ENCODE results near the gene PIK3CD. TPM values are rescaled to one million over a fixed set of nuclear protein-coding genes. Genes with fewer than 3 reads are reported as not detected.
A peak's percentile ranks its signal among the peaks of the same experiment; 100 is the strongest.

PIK3CD gene
- total RNA-seq, 1 experiment from 2014 or later = 43.5 TPM

DNA sequence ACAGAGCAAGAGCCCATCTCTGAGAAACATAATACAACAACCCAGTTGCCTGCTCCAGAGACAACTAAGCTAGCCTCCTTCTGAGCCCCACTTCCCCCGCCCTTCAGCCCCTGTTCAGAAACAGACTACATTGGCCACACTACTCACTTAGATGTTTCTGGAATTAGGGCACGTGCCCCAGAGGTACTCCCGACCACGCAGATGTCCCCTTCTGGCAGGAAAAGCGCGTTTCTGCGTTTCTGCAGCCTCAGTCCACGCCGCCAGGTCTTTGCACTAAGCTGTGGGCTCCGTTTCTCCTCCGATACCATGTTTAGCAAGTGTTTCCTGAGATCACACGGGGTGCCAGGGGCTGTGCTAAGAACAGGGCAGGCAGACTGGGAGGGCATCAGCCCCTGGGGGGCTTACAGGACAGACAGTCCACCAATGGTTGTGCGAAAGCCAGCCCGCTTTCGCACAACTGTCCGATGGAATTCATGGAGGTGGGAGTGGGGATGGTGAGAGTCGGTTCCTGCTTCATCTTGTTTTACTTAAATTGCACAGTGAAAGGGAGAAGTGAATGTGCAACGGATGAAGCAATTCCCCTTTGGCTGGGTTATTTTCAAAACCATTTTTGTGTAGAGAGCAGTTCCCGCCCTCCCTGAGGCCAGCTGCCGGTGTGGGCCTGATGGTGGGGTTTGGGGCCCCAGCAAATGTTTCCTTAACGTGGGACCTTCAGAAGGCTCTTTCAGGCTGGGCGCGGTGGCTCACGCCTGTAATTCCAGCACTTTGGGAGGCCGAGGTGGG, 2.7 kb downstream of the PIK3CD start:
- H3K27me3 ChIP-seq (ENCODE audit: low read length) = no peaks in the 10 kb centered on the region
- no peaks in the 10 kb centered on the region for H3K36me3 ChIP-seq (ENCODE audit: insufficient read depth, low read length)
- H3K9ac ChIP-seq (ENCODE audit: low read length) = peak overlapping the region; percentile 94
- H3K9me3 ChIP-seq (ENCODE audit: low read length) = no peaks in the 10 kb centered on the region
- no peaks in the 10 kb centered on the region for H3K9me2 ChIP-seq (replicated peaks; ENCODE audit: insufficient read depth, low read length)
- peak overlapping the region; percentile 34; the same call in 1 of the 2 replicates for H2AFZ ChIP-seq (ENCODE audit: low read length)
- H3K79me2 ChIP-seq (ENCODE audit: low read length) = peaks cover 39% of the 10 kb centered on the region
- H3K4me1 ChIP-seq (ENCODE audit: low read length) = peaks cover 65% of the 10 kb centered on the region
- peak overlapping the region; percentile 95 for H3K27ac ChIP-seq (ENCODE audit: low read length)
- peak; percentile 89 for DNase-seq
- H3K4me2 ChIP-seq (ENCODE audit: low read depth, low read length, poor library complexity, severe bottlenecking) = peak overlapping the region; percentile 86
- H4K20me1 ChIP-seq (ENCODE audit: insufficient read depth, low read depth, low read length) = no peaks in the 10 kb centered on the region
- H3K4me3 ChIP-seq (ENCODE audit: low read length) = peak overlapping the region; percentile 80

DNA sequence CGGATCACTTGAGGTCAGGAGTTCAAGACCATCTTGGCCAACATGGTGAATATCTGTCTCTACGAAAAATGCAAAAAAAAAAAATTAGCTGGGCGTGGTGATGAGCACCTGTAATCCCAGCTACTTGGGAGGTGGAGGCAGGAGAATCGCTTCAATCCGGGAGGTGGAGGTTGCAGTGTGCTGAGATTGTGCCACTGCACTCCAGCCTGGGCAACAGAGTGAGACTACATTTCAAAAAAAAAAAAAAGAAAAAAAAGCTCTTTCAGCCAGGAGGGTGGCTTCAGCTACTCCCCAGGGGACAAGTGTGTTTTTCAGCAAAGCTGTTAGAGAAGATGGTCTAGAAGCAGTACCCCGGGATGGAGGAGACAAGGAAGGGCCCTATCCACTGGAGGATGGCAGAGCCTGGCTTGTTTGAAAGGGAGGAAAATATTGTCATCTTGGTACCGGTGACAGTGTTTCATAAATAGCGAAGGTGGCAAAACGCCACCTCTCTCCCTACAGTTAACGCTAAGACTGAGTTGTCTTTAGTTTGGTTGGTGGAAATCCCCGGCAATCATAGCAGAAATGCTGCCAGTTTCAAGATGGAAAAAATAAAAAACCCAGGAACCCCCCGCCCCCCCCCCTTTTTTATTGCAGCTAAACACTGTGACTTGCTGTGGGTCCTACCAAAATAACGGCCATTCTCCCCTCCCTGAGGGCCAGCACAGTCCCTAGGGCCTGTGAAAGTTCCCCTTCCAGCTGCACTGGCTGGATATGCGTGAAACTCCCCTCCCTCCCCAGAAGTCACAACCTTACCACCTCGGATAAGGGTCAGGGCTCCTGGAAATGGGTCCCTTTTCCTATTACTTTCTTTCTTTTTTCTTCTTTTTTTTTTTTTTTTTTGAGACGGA, 3.5 kb downstream of the PIK3CD start:
- no peaks in the 10 kb centered on the region for H3K9me2 ChIP-seq (replicated peaks; ENCODE audit: insufficient read depth, low read length)
- H3K9ac ChIP-seq (ENCODE audit: low read length) = peak overlapping the region; percentile 94
- no peak overlapping the region; the same call in 1 of the 2 replicates for H2AFZ ChIP-seq (ENCODE audit: low read length)
- no peaks in the 10 kb centered on the region for H3K9me3 ChIP-seq (ENCODE audit: low read length)
- H3K4me3 ChIP-seq (ENCODE audit: low read length) = peak overlapping the region; percentile 80
- no peaks in the 10 kb centered on the region for H4K20me1 ChIP-seq (ENCODE audit: insufficient read depth, low read depth, low read length)
- H3K27ac ChIP-seq (ENCODE audit: low read length) = peak overlapping the region; percentile 95
- peaks cover 65% of the 10 kb centered on the region for H3K4me1 ChIP-seq (ENCODE audit: low read length)
- DNase-seq = peak; percentile 85
- H3K36me3 ChIP-seq (ENCODE audit: insufficient read depth, low read length) = no peaks in the 10 kb centered on the region
- H3K79me2 ChIP-seq (ENCODE audit: low read length) = peaks cover 45% of the 10 kb centered on the region
- peak overlapping the region; percentile 86 for H3K4me2 ChIP-seq (ENCODE audit: low read depth, low read length, poor library complexity, severe bottlenecking)
- H3K27me3 ChIP-seq (ENCODE audit: low read length) = no peaks in the 10 kb centered on the region

DNA sequence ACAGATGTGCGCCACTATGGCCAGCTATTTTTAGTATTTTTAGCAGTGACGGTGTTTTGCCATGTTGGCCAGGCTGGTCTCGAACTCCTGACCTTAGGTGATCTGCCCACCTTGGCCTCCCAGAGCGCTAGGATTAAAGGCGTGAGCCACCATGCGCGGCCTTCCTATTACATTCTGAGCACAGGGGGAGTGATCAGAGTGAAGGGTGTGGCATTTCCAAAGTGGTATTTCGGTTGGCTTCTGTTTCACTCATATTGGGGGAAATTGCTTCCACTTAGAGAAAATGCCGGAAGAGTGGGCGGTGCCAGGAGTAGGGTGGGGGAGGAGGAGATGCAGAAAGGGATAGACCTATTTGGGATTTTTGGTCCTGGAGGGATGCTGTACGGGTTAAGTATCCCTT, 4.3 kb downstream of the PIK3CD start:
- 0 out of 2 replicates have a peak overlapping the region, but pooled peaks have one; percentile 80 for H3K4me3 ChIP-seq (ENCODE audit: low read length)
- H3K36me3 ChIP-seq (ENCODE audit: insufficient read depth, low read length) = no peaks in the 10 kb centered on the region
- no peaks in the 10 kb centered on the region for H4K20me1 ChIP-seq (ENCODE audit: insufficient read depth, low read depth, low read length)
- peak overlapping the region; percentile 95 for H3K27ac ChIP-seq (ENCODE audit: low read length)
- H3K4me1 ChIP-seq (ENCODE audit: low read length) = peaks cover 64% of the 10 kb centered on the region
- H2AFZ ChIP-seq (ENCODE audit: low read length) = no peak overlapping the region
- peak overlapping the region; percentile 86 for H3K4me2 ChIP-seq (ENCODE audit: low read depth, low read length, poor library complexity, severe bottlenecking)
- no peak for DNase-seq
- no peaks in the 10 kb centered on the region for H3K9me3 ChIP-seq (ENCODE audit: low read length)
- H3K9ac ChIP-seq (ENCODE audit: low read length) = no peak overlapping the region
- H3K27me3 ChIP-seq (ENCODE audit: low read length) = no peaks in the 10 kb centered on the region
- no peaks in the 10 kb centered on the region for H3K9me2 ChIP-seq (replicated peaks; ENCODE audit: insufficient read depth, low read length)
- H3K79me2 ChIP-seq (ENCODE audit: low read length) = peaks cover 52% of the 10 kb centered on the region

DNA sequence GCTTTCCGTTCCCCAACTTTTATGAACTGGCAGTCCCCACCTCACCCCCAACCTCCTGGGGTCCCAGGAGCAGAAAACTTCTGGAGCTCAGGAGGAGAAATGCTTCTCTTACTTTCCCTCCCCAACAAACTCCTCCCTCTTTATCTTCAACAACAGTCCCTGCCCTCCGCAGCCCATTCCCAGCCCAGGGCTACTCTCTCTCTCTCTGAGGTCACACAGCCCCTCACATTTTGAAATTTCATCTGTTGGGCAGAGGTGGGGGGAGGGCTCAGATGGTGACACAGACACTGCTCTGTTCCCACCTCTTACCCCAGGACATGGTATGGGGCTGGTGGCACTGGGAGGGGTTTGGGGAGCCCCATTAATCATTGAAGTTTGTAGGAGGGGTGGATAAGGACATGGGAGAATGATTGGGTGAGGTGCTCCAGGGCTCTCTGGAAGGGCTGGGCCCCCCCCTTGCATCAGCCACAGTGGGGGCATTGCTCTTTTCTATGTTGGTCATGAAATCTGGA, 6.0 kb downstream of the PIK3CD start:
- H3K79me2 ChIP-seq (ENCODE audit: low read length) = peaks cover 56% of the 10 kb centered on the region
- H3K4me1 ChIP-seq (ENCODE audit: low read length) = peaks cover 57% of the 10 kb centered on the region
- no peaks in the 10 kb centered on the region for H3K9me2 ChIP-seq (replicated peaks; ENCODE audit: insufficient read depth, low read length)
- no peaks in the 10 kb centered on the region for H3K36me3 ChIP-seq (ENCODE audit: insufficient read depth, low read length)
- H3K4me2 ChIP-seq (ENCODE audit: low read depth, low read length, poor library complexity, severe bottlenecking) = peak overlapping the region; percentile 49
- peak overlapping the region; percentile 95 for H3K27ac ChIP-seq (ENCODE audit: low read length)
- DNase-seq = peak; percentile 48
- no peak overlapping the region for H3K4me3 ChIP-seq (ENCODE audit: low read length)
- peak overlapping the region; percentile 39; the same call in 1 of the 2 replicates for H2AFZ ChIP-seq (ENCODE audit: low read length)
- H3K9me3 ChIP-seq (ENCODE audit: low read length) = no peaks in the 10 kb centered on the region
- H3K27me3 ChIP-seq (ENCODE audit: low read length) = no peaks in the 10 kb centered on the region
- peak overlapping the region; percentile 34 for H3K9ac ChIP-seq (ENCODE audit: low read length)
- no peaks in the 10 kb centered on the region for H4K20me1 ChIP-seq (ENCODE audit: insufficient read depth, low read depth, low read length)

DNA sequence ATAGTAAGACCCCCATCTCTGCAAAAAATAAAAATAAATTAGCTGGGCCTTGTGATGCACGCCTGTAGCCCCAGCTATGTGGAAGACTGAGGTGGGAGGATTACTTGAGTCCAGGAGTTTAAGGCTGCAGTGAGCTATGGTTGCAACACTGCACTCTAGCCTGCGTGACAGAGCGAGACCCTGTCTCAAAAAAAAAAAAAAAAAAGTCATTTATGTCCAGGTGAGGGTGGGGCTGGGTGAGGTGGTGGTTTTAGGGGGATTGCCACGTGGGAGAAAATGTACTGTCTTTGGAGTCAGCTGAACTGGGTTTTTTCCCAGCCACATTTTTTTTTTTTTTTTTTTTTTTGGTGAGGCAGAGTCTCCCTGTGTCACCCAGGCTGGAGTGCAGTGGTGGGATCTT, 6.7 kb downstream of the PIK3CD start:
- Histone ChIP-seq H3K36me3 (ENCODE audit: insufficient read depth, low read length) (no peaks in the 10 kb centered on the region), H2AFZ (ENCODE audit: low read length) (no peak overlapping the region), H3K79me2 (ENCODE audit: low read length) (peaks cover 62% of the 10 kb centered on the region), H4K20me1 (ENCODE audit: insufficient read depth, low read depth, low read length) (no peaks in the 10 kb centered on the region), H3K27ac (ENCODE audit: low read length) (peak overlapping the region; percentile 95), H3K9ac (ENCODE audit: low read length) (no peak overlapping the region), H3K9me3 (ENCODE audit: low read length) (no peaks in the 10 kb centered on the region), H3K9me2 (replicated peaks; ENCODE audit: insufficient read depth, low read length) (no peaks in the 10 kb centered on the region), H3K4me2 (ENCODE audit: low read depth, low read length, poor library complexity, severe bottlenecking) (no peak overlapping the region), H3K4me1 (ENCODE audit: low read length) (peaks cover 50% of the 10 kb centered on the region), H3K27me3 (ENCODE audit: low read length) (no peaks in the 10 kb centered on the region), H3K4me3 (ENCODE audit: low read length) (no peak overlapping the region)
- no peak for DNase-seq

DNA sequence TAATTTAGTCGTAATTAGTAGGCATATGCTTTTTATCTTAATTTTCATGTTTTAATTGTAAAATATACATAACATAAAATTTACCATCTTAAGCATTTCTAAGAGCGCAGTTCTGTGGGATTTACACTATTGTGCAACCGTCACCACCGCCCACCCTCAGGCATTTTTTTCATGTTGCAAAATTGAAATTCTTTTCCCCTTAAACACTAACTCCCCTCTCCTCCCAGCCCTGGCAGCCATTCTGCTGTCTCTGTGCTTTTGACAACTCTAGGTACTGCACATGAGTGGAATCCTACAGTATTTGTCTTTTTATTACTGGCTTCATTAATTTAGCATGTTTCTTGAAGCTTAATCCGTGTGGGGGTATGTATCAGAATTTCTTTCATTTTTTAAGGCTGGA, 7.8 kb downstream of the PIK3CD start:
- Histone ChIP-seq H2AFZ (ENCODE audit: low read length) (no peak overlapping the region), H3K27me3 (ENCODE audit: low read length) (no peaks in the 10 kb centered on the region), H3K79me2 (ENCODE audit: low read length) (peaks cover 65% of the 10 kb centered on the region), H3K9me3 (ENCODE audit: low read length) (no peaks in the 10 kb centered on the region), H3K4me3 (ENCODE audit: low read length) (no peak overlapping the region), H3K9me2 (replicated peaks; ENCODE audit: insufficient read depth, low read length) (no peaks in the 10 kb centered on the region), H4K20me1 (ENCODE audit: insufficient read depth, low read depth, low read length) (no peaks in the 10 kb centered on the region), H3K27ac (ENCODE audit: low read length) (no peak overlapping the region), H3K9ac (ENCODE audit: low read length) (no peak overlapping the region), H3K36me3 (ENCODE audit: insufficient read depth, low read length) (no peaks in the 10 kb centered on the region), H3K4me1 (ENCODE audit: low read length) (peaks cover 39% of the 10 kb centered on the region), H3K4me2 (ENCODE audit: low read depth, low read length, poor library complexity, severe bottlenecking) (no peak overlapping the region)
- no peak for DNase-seq

DNA sequence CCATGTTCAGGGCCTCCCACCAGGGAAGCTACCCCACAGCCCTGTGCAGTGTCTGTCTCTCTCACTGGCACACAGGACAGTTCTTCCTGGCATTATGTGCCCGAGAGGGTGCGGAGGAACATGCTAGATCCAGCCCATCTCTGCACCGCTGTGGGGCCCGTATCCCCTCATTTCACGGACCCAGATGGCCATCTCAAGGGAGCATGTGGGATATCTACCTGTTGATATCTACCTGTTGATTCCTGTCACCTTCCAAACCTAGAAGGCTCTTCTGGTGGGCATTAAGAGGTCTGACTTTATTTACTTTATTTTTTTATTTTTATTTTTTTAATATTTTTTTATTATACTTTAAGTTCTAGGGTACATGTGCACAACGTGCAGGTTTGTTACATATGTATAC, 11.7 kb downstream of the PIK3CD start:
- Histone ChIP-seq H3K9me2 (replicated peaks; ENCODE audit: insufficient read depth, low read length) (no peaks in the 10 kb centered on the region), H3K9me3 (ENCODE audit: low read length) (no peaks in the 10 kb centered on the region), H3K9ac (ENCODE audit: low read length) (no peak overlapping the region), H3K4me2 (ENCODE audit: low read depth, low read length, poor library complexity, severe bottlenecking) (no peak overlapping the region), H3K79me2 (ENCODE audit: low read length) (peaks cover 50% of the 10 kb centered on the region), H3K27me3 (ENCODE audit: low read length) (no peaks in the 10 kb centered on the region), H2AFZ (ENCODE audit: low read length) (no peak overlapping the region), H3K36me3 (ENCODE audit: insufficient read depth, low read length) (no peaks in the 10 kb centered on the region), H3K4me1 (ENCODE audit: low read length) (no peaks in the 10 kb centered on the region), H3K4me3 (ENCODE audit: low read length) (no peak overlapping the region), H4K20me1 (ENCODE audit: insufficient read depth, low read depth, low read length) (no peaks in the 10 kb centered on the region), H3K27ac (ENCODE audit: low read length) (no peak overlapping the region)
- no peak for DNase-seq

DNA sequence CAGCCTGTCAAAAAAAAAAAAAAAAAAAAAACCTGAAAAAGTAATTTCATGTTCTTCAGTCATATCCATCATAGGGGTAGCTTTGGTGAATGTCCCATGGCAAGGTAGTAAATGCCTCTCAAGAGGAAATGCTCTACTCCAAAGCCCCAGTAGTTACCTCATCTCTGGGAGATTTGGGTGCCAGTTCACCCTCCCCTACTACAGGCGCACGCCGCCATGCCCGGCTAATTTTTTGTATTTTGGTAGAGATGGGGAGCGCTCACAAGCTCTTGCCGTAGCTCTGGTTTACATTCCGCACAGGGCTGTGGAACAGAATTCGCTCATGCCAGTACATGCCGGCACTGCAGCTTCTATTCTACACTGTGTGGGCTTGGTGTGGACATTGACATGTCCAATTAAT, 13.7 kb downstream of the PIK3CD start:
- Histone ChIP-seq H3K4me2 (ENCODE audit: low read depth, low read length, poor library complexity, severe bottlenecking) (no peak overlapping the region), H3K27me3 (ENCODE audit: low read length) (no peaks in the 10 kb centered on the region), H3K4me3 (ENCODE audit: low read length) (no peak overlapping the region), H3K9ac (ENCODE audit: low read length) (no peak overlapping the region), H3K4me1 (ENCODE audit: low read length) (peaks cover 3% of the 10 kb centered on the region), H3K79me2 (ENCODE audit: low read length) (peaks cover 51% of the 10 kb centered on the region), H3K27ac (ENCODE audit: low read length) (no peak overlapping the region), H2AFZ (ENCODE audit: low read length) (no peak overlapping the region), H4K20me1 (ENCODE audit: insufficient read depth, low read depth, low read length) (no peaks in the 10 kb centered on the region), H3K9me3 (ENCODE audit: low read length) (no peaks in the 10 kb centered on the region), H3K9me2 (replicated peaks; ENCODE audit: insufficient read depth, low read length) (no peaks in the 10 kb centered on the region), H3K36me3 (ENCODE audit: insufficient read depth, low read length) (no peaks in the 10 kb centered on the region)
- no peak for DNase-seq

Data from Karpas-422 (cell line).